SK-N-SH (cell line): ENCODE results near the gene CARD6.

Experiments used
- CTCF ChIP-seq: fragments of 200-600 bp; sonication (generic); IDR thresholded peaks from 2 replicates; pipeline ENCODE4 v1.6.1; 2017; ENCODE audit warnings: antibody characterized with exemption, mild to moderate bottlenecking, moderate library complexity
- EP300 ChIP-seq, 2 experiments: IDR thresholded peaks; 2 replicates each; pipeline versions ENCODE4 v1.4.0 to v1.6.1; 2012; ENCODE audit warnings: borderline replicate concordance in 1 of 2, low read depth in 1 of 2, low read length in 1 of 2
- MAX ChIP-seq: IDR thresholded peaks from 2 replicates; pipeline ENCODE4 v1.4.0; 2012; ENCODE audit warnings: low read depth
- RFX5 ChIP-seq: IDR thresholded peaks from 2 replicates; pipeline ENCODE4 v1.6.1; 2012; ENCODE audit warnings: mild to moderate bottlenecking, improper control_type of control experiment, low read length
- TAF1 ChIP-seq: IDR thresholded peaks from 2 replicates; pipeline ENCODE4 v1.6.1; 2012; ENCODE audit warnings: low read depth, mild to moderate bottlenecking, low read length, moderate library complexity, borderline replicate concordance
- YY1 ChIP-seq: IDR thresholded peaks from 2 replicates; pipeline ENCODE4 v1.4.0; 2012; ENCODE audit warnings: low read depth, mild to moderate bottlenecking

- no peak for TF ChIP-seq EP300 (IDR thresholded peaks at IDR 0.05; ENCODE audit: borderline replicate concordance in 1 of 2, low read depth in 1 of 2, low read length in 1 of 2)
- no peak for TF ChIP-seq MAX
- no peak for TF ChIP-seq YY1
- TF ChIP-seq TAF1 = no peak
- TF ChIP-seq CTCF = no peak
- no peak for TF ChIP-seq RFX5
These were observed 3.4 kb downstream of the CARD6 start for GRCh38 chr5:40844565-40844964.
